ENCODE results near the gene SPEM2. TPM values are rescaled to one million over a fixed set of nuclear protein-coding genes. Genes with fewer than 3 reads are reported as not detected.
A peak's percentile ranks its signal among the peaks of the same experiment; 100 is the strongest.

The SPEM2 gene
- total and polyA plus RNA-seq, 2 donors (not counting 1 experiment from before 2014, with no cell fraction given), result not detected

- no peak for DNase-seq (ENCODE audit: low read depth in 2 of 2)
- Histone ChIP-seq H3K4me2 (ENCODE audit: extremely low read depth, insufficient read depth, low read length) (peak within 1 kb of the TSS; percentile 59), H3K9ac (ENCODE audit: insufficient read depth, low read length) (no peak within 1 kb of the TSS), H3K4me3 (replicated peaks in 1 of 4; ENCODE audit: control extremely low read depth in 1 of 4, insufficient read depth in 1 of 4, low read depth in 3 of 4, low read length in 4 of 4) (peak within 1 kb of the TSS in 1 of 4 experiments; percentile 46), H3K36me3 (ENCODE audit: control insufficient read depth, insufficient read depth, low read length) (no peaks in the 10 kb centered on the region), H4K20me1 (ENCODE audit: control insufficient read depth, extremely low read depth, insufficient read depth, low read length) (no peaks in the 10 kb centered on the region), H3K4me1 (ENCODE audit: control insufficient read depth, extremely low read depth, insufficient read depth, low read length) (peaks cover 7% of the 10 kb centered on the region), H3K79me2 (ENCODE audit: control insufficient read depth, insufficient read depth, low read length) (no peaks in the 10 kb centered on the region), H2AFZ (ENCODE audit: low read length) (no peak within 1 kb of the TSS), H3K27ac (ENCODE audit: insufficient read depth, low read length) (no peak within 1 kb of the TSS), H3K27me3 (ENCODE audit: control insufficient read depth, insufficient read depth, low read length) (peaks cover 28% of the 10 kb centered on the region), H3K9me3 (ENCODE audit: control insufficient read depth, insufficient read depth, low read depth, low read length) (no peaks in the 10 kb centered on the region)
- TF ChIP-seq CTCF (conservative IDR thresholded peaks at IDR 0.05 in 1 of 2, IDR thresholded peaks at IDR 0.05 in 1 of 2; ENCODE audit: low read depth in 1 of 2, low read length in 2 of 2) (no peak), EZH2 (IDR thresholded peaks at IDR 0.05; ENCODE audit: low read length, missing control alignments) (peak; percentile 82)
These were observed 44.3 kb upstream of the SPEM2 start, which contains the start of gene TNK1 for GRCh38 chr17:7380855-7381683. Gene TNK1 (plus strand): TSS chr17:7381089. CDS start chr17:7382927, 1,838 bp downstream.

- TF ChIP-seq EZH2 (IDR thresholded peaks at IDR 0.05; ENCODE audit: low read length, missing control alignments) (no peak), CTCF (conservative IDR thresholded peaks at IDR 0.05 in 1 of 2, IDR thresholded peaks at IDR 0.05 in 1 of 2; ENCODE audit: low read depth in 1 of 2, low read length in 2 of 2) (no peak)
- no peak overlapping the region for H3K27ac ChIP-seq (ENCODE audit: insufficient read depth, low read length)
- H4K20me1 ChIP-seq (ENCODE audit: control insufficient read depth, extremely low read depth, insufficient read depth, low read length), result no peaks in the 10 kb centered on the region
- H3K4me2 ChIP-seq (ENCODE audit: extremely low read depth, insufficient read depth, low read length), result no peak overlapping the region
- H3K4me1 ChIP-seq (ENCODE audit: control insufficient read depth, extremely low read depth, insufficient read depth, low read length), result peaks cover 7% of the 10 kb centered on the region
- H3K9me3 ChIP-seq (ENCODE audit: control insufficient read depth, insufficient read depth, low read depth, low read length), result no peaks in the 10 kb centered on the region
- DNase-seq (ENCODE audit: low read depth in 2 of 2), result no peak
- peaks cover 28% of the 10 kb centered on the region for H3K27me3 ChIP-seq (ENCODE audit: control insufficient read depth, insufficient read depth, low read length)
- no peaks in the 10 kb centered on the region for H3K79me2 ChIP-seq (ENCODE audit: control insufficient read depth, insufficient read depth, low read length)
- no peak overlapping the region for H3K9ac ChIP-seq (ENCODE audit: insufficient read depth, low read length)
- H2AFZ ChIP-seq (ENCODE audit: low read length), result no peak overlapping the region
- H3K36me3 ChIP-seq (ENCODE audit: control insufficient read depth, insufficient read depth, low read length), result no peaks in the 10 kb centered on the region
- H3K4me3 ChIP-seq (replicated peaks in 1 of 4; ENCODE audit: control extremely low read depth in 1 of 4, insufficient read depth in 1 of 4, low read depth in 3 of 4, low read length in 4 of 4), result no peak overlapping the region
These were observed 42.5 kb upstream of the SPEM2 start for GRCh38 chr17:7382901-7383300.

- H3K4me1 ChIP-seq (ENCODE audit: control insufficient read depth, extremely low read depth, insufficient read depth, low read length), result peaks cover 7% of the 10 kb centered on the region
- H2AFZ ChIP-seq (ENCODE audit: low read length), result no peak overlapping the region
These were observed 42.1 kb upstream of the SPEM2 start for GRCh38 chr17:7383371-7383741.

More at GRCh38 chr17:7383371-7383741, 42.1 kb upstream of the SPEM2 start:
- peaks cover 28% of the 10 kb centered on the region for H3K27me3 ChIP-seq (ENCODE audit: control insufficient read depth, insufficient read depth, low read length)
- no peak overlapping the region for H3K27ac ChIP-seq (ENCODE audit: insufficient read depth, low read length)
- H3K4me2 ChIP-seq (ENCODE audit: extremely low read depth, insufficient read depth, low read length), result peak overlapping the region; percentile 75
- H3K79me2 ChIP-seq (ENCODE audit: control insufficient read depth, insufficient read depth, low read length), result no peaks in the 10 kb centered on the region
- TF ChIP-seq EZH2 (IDR thresholded peaks at IDR 0.05; ENCODE audit: low read length, missing control alignments), result no peak
- TF ChIP-seq CTCF (conservative IDR thresholded peaks at IDR 0.05 in 1 of 2, IDR thresholded peaks at IDR 0.05 in 1 of 2; ENCODE audit: low read depth in 1 of 2, low read length in 2 of 2), result no peak
- no peak for DNase-seq (ENCODE audit: low read depth in 2 of 2)
- H3K4me3 ChIP-seq (replicated peaks in 1 of 4; ENCODE audit: control extremely low read depth in 1 of 4, insufficient read depth in 1 of 4, low read depth in 3 of 4, low read length in 4 of 4), result peak overlapping the region in 1 of 4 experiments; percentile 48
- no peaks in the 10 kb centered on the region for H3K9me3 ChIP-seq (ENCODE audit: control insufficient read depth, insufficient read depth, low read depth, low read length)
- no peaks in the 10 kb centered on the region for H3K36me3 ChIP-seq (ENCODE audit: control insufficient read depth, insufficient read depth, low read length)
- H4K20me1 ChIP-seq (ENCODE audit: control insufficient read depth, extremely low read depth, insufficient read depth, low read length), result no peaks in the 10 kb centered on the region
- H3K9ac ChIP-seq (ENCODE audit: insufficient read depth, low read length), result no peak overlapping the region

Data from fibroblast of lung (primary cell).